ENCODE data around the gene NTSR2.

Gene NTSR2

DNA sequence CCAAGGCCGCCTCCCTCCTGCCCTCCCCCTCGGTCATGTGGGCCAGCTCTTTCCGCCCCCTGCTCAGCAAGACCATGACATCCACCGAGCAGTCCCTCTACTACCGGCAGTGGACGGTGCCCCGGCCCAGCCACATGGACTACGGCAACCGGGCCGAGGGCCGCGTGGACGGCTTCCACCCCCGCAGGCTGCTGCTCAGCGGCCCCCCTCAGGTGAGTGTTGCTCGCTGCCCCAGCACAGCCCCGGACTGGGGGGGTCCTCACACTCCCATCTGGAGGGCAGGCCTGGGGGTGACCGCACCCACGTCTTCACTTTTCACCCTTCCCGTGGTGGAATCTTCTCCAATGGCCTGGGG is 51.3 kb downstream of the NTSR2 start:
- no peak for DNase-seq

DNA sequence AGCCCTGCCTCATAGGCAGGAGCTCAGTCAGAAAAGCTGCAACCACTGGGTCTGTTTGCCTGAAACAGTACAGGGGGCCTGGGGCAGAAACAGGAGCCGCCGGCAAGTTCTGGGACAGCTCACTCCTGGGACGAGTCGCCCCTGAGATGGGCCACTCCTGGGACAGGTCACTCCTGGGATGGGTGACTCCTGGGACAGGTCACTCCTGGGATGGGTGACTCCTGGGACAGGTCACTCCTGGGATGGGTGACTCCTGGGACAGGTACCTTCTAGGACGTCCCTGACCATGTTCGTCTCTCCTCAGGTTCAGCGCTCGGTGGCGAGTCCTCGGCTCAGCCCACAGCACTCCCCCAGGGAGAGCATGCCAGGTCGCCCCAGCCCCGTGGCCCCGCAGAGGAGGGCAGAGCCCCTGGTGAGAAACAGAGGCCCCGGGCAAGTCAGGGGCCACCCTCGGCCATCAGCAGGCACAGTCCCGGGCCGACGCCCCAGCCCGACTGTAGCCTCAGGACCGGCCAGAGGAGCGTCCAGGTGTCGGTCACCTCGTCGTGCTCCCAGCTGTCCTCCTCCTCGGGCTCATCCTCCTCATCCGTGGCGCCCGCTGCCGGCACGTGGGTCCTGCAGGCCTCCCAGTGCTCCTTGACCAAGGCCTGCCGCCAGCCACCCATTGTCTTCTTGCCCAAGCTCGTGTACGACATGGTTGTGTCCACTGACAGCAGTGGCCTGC is 51.8 kb downstream of the NTSR2 start:
- no peak for DNase-seq

DNA sequence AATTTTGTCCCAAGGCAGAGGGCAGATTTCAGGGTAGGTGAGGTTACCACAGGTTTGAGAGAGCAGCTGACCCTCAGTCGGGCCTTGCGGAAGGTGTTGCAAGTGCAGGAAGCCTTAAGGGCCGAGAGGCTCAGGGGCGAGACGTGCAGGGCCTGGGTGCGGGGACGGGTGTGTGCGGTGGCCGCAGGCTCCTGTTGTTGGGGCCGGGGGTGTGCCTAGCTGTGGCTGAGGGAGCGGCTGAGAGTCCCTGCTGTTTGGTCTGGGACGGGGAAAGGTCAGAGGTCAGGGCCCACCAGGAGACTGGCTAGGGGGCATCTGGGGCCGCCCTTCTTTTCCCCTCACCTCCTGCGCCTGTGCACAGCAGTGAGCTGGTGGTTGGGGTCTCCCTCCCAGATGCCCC is 52.5 kb downstream of the NTSR2 start:
- no peak for DNase-seq

DNA sequence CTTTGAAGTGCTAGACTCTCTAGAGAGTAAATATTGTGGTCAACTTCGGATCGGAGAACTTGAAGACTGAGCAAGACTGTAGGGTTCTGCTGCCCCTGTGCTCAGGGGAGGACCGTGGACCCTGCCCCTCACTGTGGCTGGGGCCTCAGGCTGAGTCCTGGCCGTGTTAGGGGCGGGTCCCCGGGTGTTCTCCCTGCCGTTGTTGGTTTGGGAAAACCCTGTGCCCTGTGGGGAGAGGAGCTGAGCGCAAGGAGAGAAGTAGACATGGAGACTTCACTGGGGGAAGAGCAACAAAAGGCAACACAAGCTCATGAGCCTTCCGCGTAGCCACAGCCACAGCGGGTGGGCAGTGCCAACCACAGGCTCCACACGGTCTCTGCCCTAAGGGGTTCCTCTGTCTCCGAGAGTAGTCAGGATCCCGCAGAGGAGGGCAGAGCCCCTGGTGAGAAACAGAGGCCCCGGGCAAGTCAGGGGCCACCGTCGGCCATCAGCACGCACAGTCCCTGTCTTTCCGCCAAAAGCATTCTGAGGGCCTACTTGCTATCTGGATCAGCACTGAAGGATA is 53.1 kb downstream of the NTSR2 start:
- DNase-seq, result no peak

DNA sequence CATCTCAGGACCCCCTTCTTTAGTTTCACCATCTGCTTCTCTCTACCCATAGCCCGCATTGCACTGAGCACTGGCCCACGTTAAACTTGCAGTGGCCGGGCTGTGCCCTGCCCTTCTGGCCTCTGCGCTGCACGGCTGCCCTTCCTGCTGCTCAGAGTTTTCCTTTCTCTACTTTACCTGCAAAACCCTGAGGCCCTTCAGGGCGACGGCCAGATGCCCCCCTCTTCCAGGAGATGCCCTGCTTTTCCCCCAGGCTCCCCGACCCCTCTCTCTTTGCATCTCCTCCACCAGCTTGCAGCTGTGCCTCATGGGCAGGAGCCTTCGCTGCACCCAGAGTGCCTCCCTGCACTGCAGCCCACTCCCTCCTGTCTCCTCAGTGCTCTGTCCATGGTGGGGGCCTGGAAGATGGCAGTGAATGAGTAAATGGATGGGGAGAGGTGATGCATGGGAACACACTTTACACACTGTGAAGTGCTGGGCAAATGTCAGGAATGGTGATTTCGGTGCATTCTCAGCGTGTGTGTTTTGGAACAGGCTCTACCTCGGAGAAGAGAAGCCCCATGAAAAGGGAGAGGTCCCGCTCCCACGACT is 53.8 kb downstream of the NTSR2 start:
- no peak for DNase-seq

DNA sequence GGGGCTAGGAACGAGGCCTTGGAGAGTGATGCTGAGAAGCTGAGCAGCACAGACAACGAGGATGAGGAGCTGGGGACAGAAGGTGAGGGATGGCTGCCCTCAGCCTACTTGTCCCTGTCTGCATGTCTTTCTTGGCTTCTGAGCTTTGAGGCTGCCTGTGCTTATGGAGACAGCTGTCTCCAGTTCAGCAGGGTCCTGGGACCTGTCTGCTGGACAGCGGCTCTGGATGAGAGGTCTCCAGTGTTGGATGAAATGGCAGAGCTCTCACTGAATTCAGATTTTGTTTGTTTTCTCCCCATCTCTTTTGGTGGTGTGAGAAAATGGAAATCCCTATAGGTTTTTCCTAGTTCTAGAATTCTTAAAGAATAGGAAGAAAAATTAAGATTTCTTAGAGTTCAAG is 54.8 kb downstream of the NTSR2 start:
- no peak for DNase-seq

DNA sequence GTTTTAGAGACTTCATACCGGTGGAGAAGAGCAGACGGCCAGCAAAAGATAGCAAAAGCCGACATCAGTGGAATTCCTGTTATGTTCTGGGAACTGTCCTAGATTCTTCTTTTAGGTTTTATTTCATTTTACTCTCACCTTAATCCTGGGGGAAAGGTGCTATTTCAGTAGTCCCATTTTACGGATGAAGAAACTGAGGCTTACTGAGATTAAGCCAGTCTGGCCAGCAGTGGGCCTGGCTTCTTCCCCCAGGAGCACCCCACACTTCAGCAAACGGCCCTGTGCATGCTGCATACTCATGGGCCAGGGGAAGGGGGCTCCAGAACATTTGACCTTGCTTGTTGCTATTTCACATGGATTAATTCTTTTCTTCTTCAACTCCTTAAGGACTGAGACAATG is 56.7 kb downstream of the NTSR2 start:
- DNase-seq, result no peak

DNA sequence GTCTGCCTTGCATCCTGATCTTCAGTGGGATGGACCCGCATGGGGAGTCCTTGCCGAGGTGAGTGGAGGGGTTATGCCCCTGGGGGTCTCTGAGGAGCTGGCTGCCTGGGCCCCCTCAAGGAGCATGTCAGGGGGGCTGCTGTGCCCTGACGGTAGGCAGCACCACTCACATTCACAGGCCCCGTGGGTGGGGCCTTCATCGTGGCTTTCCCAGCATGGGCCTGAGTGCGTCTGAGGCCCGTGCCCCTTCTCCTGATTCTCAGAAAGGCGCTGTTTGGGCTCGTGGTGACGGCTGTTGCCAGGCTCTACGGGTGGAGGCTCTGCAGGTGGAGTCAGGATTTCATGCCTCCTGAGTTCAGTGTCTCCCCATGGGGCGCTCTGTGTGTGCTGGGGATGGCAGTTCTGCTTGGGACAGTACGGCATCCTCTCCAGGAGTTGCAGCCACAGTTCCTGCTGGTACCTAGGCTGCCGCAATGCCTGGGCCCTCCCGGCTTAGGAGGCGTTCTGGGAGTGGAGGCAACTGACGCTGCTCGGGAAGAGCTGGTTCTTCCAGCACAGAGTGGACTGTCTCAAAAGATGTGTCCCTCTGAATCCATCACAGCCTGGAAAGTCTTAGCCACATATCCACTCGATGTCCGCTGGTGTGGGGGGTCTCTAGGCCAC is 57.3 kb downstream of the NTSR2 start:
- no peak for DNase-seq

DNA sequence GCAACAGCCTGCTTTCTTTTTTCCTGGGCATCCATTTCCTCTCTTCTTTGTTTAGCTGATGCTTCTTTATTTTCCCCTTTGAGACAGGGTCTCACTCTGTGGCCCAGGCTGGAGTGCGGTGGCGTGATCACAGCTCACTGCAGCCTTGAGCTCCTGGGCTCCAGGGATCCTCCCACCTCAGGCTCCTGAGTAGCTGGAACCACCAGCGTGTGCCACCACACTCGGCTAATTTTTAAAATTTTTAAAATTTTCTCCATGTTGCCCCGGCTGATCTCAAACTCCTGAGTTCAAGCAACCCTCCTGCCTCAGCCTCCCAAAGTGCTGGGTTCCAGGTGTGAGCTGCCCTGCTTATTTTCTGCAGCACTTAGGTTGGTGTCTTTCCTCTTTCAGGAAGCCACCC is 58.7 kb downstream of the NTSR2 start:
- no peak for DNase-seq

DNA sequence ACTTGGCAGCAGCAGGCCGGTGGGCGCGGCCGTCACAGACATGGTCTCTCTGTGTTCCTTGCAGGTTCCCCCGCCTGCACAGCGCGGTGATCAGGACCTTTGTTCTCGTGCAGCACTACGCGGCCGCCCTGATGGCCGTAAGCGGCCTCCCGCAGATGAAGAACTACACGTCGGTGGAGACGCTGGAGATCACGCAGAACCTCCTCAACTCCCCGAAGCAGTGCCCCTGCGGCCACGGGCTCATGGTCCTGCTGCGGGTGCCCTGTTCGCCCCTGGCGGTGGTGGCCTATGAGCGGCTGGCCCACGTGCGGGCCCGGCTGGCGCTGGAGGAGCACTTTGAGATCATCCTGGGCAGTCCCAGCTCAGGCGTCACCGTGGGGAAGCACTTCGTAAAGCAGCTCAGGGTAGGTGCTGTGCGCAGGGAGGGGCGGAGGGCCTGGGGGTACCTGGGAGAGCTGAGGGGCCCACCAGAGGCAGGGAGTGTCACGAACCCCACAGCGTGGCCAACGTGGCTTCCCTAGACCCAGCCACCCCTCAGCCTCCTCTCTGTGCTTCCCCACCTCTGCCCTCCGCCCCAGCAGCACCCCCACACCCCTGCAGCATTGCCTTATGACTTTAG is 59.3 kb downstream of the NTSR2 start:
- DNase-seq, result no peak
